ENCODE data around the gene CDS2. TPM values are rescaled to one million over a fixed set of nuclear protein-coding genes. Genes with fewer than 3 reads are reported as not detected.

Gene CDS2
- total and polyA plus RNA-seq, 2 of the 13 experiments (the other 11 are each of a cell fraction or from before 2014, with no cell fraction given): 81.3 to 153 TPM

- TF ChIP-seq ZNF775 (CRISPR knock-in tag; IDR thresholded peaks at IDR 0.05; ENCODE audit: borderline replicate concordance): peak; percentile 99; the same call in 1 of the 2 replicates
- TF ChIP-seq ZBTB1 (CRISPR knock-in tag; IDR thresholded peaks at IDR 0.05; ENCODE audit: borderline replicate concordance): no peak; the same call in 1 of the 2 replicates
- no peak for TF ChIP-seq TCF7L2 (IDR thresholded peaks at IDR 0.05; ENCODE audit: low read depth, low read length)
- no peak for TF ChIP-seq ZNF441 (CRISPR knock-in tag; IDR thresholded peaks at IDR 0.05; ENCODE audit: borderline replicate concordance)
- TF ChIP-seq GFI1 (CRISPR knock-in tag; IDR thresholded peaks at IDR 0.05; ENCODE audit: borderline replicate concordance): 0 out of 2 replicates have a peak, but pooled peaks have one; percentile 92
- no peak for TF ChIP-seq AGO1 (IDR thresholded peaks at IDR 0.05; ENCODE audit: low read depth, low read length, poor library complexity, severe bottlenecking)
- TF ChIP-seq MBD4 (IDR thresholded peaks at IDR 0.05; ENCODE audit: borderline replicate concordance, low read length): no peak
- TF ChIP-seq HNRNPLL (IDR thresholded peaks at IDR 0.05; ENCODE audit: low read depth, low read length, poor library complexity, severe bottlenecking): no peak
- TF ChIP-seq ZBTB8A (CRISPR knock-in tag; IDR thresholded peaks at IDR 0.05; ENCODE audit: borderline replicate concordance, low read depth): peak; percentile 97; the same call in 1 of the 2 replicates
- no peak for TF ChIP-seq SNAPC4 (CRISPR knock-in tag; IDR thresholded peaks at IDR 0.05)
- no peak for TF ChIP-seq NFIB (CRISPR knock-in tag; IDR thresholded peaks at IDR 0.05; ENCODE audit: borderline replicate concordance)
- TF ChIP-seq TFDP1 (CRISPR knock-in tag; IDR thresholded peaks at IDR 0.05; ENCODE audit: borderline replicate concordance): no peak; the same call in none of the 2 replicates
- 0 out of 2 replicates have a peak, but pooled peaks have one; percentile 61 for TF ChIP-seq ZNF12 (CRISPR knock-in tag; IDR thresholded peaks at IDR 0.05)
- no peak; the same call in 1 of the 2 replicates for TF ChIP-seq YEATS4 (CRISPR knock-in tag; IDR thresholded peaks at IDR 0.05; ENCODE audit: borderline replicate concordance)
- no peak for TF ChIP-seq KAT2B (IDR thresholded peaks at IDR 0.05; ENCODE audit: borderline replicate concordance, low read depth, low read length)
- no peak for TF ChIP-seq NR3C1 (CRISPR knock-in tag; IDR thresholded peaks at IDR 0.05)
- TF ChIP-seq GPBP1L1 (CRISPR knock-in tag; IDR thresholded peaks at IDR 0.05): no peak
- no peak; the same call in 1 of the 2 replicates for TF ChIP-seq NCOA5 (CRISPR knock-in tag; IDR thresholded peaks at IDR 0.05)
- no peak for TF ChIP-seq THYN1 (CRISPR knock-in tag; IDR thresholded peaks at IDR 0.05; ENCODE audit: borderline replicate concordance, low read depth)
- no peak for TF ChIP-seq SP5 (CRISPR knock-in tag; IDR thresholded peaks at IDR 0.05; ENCODE audit: borderline replicate concordance, low read depth)
- no peak for TF ChIP-seq SMAD3 (CRISPR knock-in tag; IDR thresholded peaks at IDR 0.05)
- TF ChIP-seq MYC (CRISPR knock-in tag; IDR thresholded peaks at IDR 0.05; ENCODE audit: borderline replicate concordance): peak; percentile 89; the same call in 1 of the 2 replicates
- peak; percentile 94; the same call in 1 of the 2 replicates for TF ChIP-seq HIVEP1 (CRISPR knock-in tag; IDR thresholded peaks at IDR 0.05)
Measured at GRCh38 chr20:5119143-5119434, 7.7 kb upstream of the CDS2 start (continued).

Measured in HepG2 (cell line).